Stimulated activated CD4-positive, alpha-beta T cell treated with anti-CD3 and anti-CD28 coated beads, Interleukin-12 subunit alpha, Interleukin-12 subunit beta, amount 100 ng/mL, for 4 hours (primary cell): ENCODE measurements around the gene KANSL1.
"Not testable (repeated sequence)": the region's sequence is repeated elsewhere in the genome, so short reads cannot be mapped to it uniquely, and the experiment has no call there.

ENCODE experiments used
- DNase-seq: peaks from one replicate; pipeline ENCODE4 v3.0.0-alpha.2; 2020

Gene KANSL1

GRCh38 chr17:46193151-46193625 is at the start of gene KANSL1:
Gene KANSL1 (minus strand): TSS chr17:46193429. CDS start chr17:46172143, 21,286 bp downstream.
- peak; percentile 85 for DNase-seq

- not testable (repeated sequence) for DNase-seq
Measured at GRCh38 chr17:46231359-46231758, 38.1 kb upstream of the KANSL1 start.

GRCh38 chr17:46225274-46225794 is 32.1 kb upstream of the KANSL1 start:
- peak; percentile 93 for DNase-seq

- not testable (repeated sequence) for DNase-seq
Measured at GRCh38 chr17:46224864-46225263, 31.6 kb upstream of the KANSL1 start.

- DNase-seq, result not testable (repeated sequence)
Measured at GRCh38 chr17:46223041-46223440, 29.8 kb upstream of the KANSL1 start.

- no peak for DNase-seq
Measured at GRCh38 chr17:46216682-46217081, 23.5 kb upstream of the KANSL1 start.

- DNase-seq, result peak; percentile 27
Measured at GRCh38 chr17:46212634-46213435, 19.6 kb upstream of the KANSL1 start.

GRCh38 chr17:46208997-46209396 is 15.8 kb upstream of the KANSL1 start:
- DNase-seq, result no peak

- no peak for DNase-seq
Measured at GRCh38 chr17:46205975-46206374, 12.7 kb upstream of the KANSL1 start.

- no peak for DNase-seq
Measured at GRCh38 chr17:46202424-46202823, 9.2 kb upstream of the KANSL1 start.

- DNase-seq, result no peak
Measured at GRCh38 chr17:46201491-46201890, 8.3 kb upstream of the KANSL1 start.

GRCh38 chr17:46200197-46200596 is 7.0 kb upstream of the KANSL1 start:
- no peak for DNase-seq

GRCh38 chr17:46199379-46199778 is 6.2 kb upstream of the KANSL1 start:
- no peak for DNase-seq

- DNase-seq, result no peak
Measured at GRCh38 chr17:46198233-46198632, 5.0 kb upstream of the KANSL1 start.

GRCh38 chr17:46197530-46197929 is 4.3 kb upstream of the KANSL1 start:
- DNase-seq, result no peak

GRCh38 chr17:46195939-46196716 is 2.9 kb upstream of the KANSL1 start:
- DNase-seq, result no peak

- no peak for DNase-seq
Measured at GRCh38 chr17:46195217-46195855, 2.1 kb upstream of the KANSL1 start.

- no peak for DNase-seq
Measured at GRCh38 chr17:46194393-46195216, 1.4 kb upstream of the KANSL1 start.

- DNase-seq, result peak; percentile 93
Measured at GRCh38 chr17:46193626-46194392, 580 bp upstream of the KANSL1 start.

GRCh38 chr17:46192439-46193150 is 634 bp downstream of the KANSL1 start:
- peak; percentile 58 for DNase-seq

GRCh38 chr17:46192189-46192438 is 1.1 kb downstream of the KANSL1 start:
- no peak for DNase-seq
